NCI-H2107 treated with DMSO at 0.1 percent for 48 hours (cell line): Measurements from ENCODE around the gene TRNP1.

Experiments
- DNase-seq: peaks from one replicate; lab custom pipeline; 2025; ENCODE audit not compliant: unreplicated experiment; lab: John Stamatoyannopoulos, UW

Gene TRNP1

DNA sequence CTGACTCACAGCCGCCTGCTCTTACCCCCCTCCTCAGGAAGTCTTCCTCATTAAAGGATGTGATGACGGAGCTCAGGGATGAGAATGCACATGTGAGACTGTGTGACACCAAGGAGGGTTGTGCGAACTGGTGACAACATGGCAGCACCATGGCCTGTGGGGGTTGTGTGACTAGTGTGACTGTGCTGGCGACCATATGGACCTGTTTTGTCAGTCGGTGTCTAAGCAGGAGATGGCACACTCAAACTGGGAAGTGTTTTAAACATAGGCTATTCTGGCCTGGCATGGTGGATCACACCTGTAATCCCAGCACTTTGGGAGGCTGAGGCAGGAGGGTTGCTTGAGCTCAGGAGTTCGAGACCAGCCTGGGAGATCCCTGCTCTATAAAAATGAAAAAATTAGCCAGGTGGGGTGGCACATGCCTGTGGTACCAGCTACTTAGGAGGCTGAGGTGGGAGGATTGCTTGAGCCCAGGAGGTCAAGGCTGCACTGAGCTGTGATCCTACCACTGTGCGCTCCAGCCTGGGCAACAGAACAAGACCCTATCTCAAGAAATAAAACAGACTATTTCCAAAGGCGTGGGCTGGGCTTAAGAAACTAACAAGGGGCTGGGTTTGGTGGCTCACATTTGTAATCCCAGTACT lies 7.4 kb downstream of the TRNP1 start:
- no peak for DNase-seq

DNA sequence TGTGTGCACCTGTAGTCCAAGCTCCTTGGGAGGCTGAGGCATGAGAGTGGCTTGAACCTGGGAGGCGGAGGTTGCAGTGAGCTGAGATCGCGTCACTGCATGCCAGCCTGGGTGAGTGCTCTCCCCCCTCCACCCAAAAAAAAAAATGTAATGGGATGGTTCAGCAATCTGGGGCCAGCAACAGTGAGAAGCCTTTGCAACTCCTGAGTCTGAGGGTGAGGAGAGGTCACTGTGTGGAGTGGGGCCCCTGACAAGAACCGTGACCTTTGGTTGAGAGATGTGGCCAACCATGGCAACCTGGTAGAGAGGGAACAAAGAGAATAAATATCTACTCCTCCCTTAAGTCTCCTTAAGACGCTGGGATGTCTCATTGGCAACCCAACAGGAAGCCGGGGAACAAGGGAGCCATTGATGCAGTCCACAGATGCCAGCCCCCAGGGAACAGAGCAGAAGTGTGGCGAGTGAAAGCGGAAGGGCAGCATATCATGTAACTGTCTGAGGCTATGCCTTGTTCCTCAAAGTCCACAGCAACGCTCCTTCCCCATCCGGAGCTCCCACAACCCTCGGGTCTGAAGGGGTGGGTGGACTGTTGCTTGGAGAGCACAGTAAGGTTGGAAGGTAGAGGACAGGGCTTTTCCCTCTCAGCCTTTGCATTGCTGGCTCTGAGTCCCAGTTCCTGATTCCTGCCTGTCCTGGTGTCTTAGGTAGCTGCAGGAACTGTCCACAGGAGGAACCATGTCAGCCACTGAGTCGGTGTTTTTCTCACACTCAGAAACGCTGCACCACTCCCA lies 8.3 kb downstream of the TRNP1 start:
- no peak for DNase-seq

GRCh38 chr1:27003745-27004470 lies 10.4 kb downstream of the TRNP1 start:
- no peak for DNase-seq

DNA sequence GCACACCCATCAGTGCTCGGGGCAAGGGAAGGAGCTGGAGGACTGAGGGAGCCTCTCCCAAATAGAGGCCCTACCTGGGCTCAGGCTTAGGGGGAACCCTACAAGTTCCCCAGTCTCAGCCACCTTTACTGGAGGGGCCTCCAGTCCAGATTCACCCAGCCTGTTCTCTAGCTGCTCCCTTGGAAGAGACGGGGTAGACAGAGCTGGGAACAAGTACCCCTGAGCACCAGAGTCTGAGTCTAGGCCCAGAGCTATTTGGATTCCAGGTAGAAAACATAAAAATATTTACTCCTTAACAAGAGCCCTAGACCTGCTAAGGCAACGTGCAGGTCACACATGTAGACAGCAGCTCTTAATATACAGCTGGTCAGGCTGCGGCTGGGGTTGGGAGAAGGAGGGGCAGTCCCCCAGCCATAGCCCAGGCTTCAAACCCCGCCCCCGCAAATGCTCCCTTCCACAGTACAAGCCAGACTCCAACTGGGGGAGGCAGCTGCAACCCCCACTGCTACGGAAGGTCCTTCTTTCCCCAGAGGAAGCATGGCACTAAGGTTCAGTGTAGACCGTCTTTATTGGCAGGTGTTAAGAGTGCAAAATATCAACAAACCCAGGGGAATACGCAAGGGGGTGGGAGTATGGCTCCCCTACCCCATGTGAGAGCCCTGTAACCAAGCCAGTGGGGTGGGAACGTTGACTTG lies 11.1 kb downstream of the TRNP1 start:
- DNase-seq: peak; percentile 34

GRCh38 chr1:27005166-27005530 lies 11.7 kb downstream of the TRNP1 start:
- DNase-seq: no peak

- DNase-seq: no peak
Observed at GRCh38 chr1:27005648-27006496, 12.4 kb downstream of the TRNP1 start.

DNA sequence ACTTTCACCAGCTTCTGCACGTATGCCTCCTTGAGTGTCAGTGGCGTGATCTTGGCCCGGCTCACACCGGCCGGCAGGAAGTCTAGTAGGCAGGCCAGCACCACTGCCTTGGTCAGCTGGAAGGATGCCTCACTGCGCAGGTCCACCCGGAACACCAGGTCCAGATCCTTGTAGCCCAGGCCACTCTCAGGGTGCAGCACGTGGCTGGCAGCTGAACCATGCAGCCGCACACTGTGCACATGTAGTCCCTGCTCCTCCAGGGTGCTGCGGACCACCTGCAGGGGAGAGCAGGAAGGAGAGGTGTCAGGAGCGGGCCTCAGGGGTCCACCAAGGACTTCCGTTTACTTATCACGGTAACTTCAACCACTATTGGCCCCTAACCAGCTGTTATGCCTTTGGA lies 13.2 kb downstream of the TRNP1 start:
- DNase-seq: no peak

DNA sequence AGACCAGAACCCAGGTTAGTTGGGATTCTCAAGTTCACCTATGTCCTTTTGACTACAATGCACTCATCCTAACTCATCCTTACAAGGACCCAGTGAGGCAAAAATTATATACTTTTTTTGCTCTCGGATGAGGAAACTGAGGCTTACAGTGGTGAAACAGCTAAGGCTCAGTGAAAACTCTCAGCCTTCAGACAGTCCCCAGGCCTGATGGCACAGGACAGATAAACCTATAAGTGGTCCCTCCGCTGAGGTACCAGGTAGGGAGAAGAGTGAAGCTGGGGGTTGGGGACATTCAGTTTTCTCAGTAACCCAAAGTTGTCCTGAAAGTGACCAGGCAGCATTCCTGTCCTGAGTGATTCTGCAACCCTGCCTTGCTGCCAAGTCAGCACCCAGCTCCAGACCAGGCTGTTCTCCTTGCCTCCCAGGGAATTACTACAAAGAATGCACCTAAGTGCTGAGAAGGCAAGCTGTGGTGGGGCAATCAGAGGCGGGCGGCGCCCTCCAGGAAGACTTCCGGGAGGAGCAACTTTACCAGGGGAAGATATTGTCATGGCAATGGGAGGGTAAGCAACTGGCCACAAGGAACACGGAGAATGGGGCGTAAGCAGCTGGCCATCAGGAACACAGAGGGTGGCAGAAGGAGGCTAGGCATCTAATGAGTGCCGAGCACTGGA lies 14.6 kb downstream of the TRNP1 start:
- no peak for DNase-seq

DNA sequence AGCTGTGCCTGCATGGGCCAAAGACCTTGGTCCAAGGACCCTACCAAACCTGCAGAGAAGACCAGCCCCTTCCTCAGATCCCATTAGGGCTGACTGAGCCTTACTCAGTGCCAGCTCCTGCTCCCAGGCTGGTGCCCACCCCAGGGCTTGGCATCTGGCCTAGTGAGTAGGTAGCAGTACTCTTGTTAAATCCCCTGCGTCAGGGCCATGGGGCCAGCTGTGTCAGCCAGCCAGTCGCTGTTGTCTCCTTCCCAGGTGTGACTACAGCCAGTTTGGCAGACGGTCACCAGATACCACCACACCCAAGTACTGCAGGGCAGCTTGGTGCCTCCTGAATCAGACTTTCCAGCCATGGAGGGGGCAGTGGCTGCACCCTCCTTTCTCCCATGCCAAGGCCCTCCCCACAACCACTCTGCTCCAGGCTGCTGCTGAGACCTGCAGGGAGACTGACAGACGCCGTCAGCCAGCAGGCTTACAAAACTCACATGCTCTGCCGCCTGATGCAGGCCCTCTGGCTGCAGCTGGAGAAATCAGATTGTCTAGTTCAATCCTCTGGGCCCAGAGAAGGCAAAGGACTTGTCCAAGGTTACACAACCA lies 16.2 kb downstream of the TRNP1 start:
- DNase-seq: no peak

GRCh38 chr1:27010226-27010994 lies 16.9 kb downstream of the TRNP1 start:
- DNase-seq: no peak

DNA sequence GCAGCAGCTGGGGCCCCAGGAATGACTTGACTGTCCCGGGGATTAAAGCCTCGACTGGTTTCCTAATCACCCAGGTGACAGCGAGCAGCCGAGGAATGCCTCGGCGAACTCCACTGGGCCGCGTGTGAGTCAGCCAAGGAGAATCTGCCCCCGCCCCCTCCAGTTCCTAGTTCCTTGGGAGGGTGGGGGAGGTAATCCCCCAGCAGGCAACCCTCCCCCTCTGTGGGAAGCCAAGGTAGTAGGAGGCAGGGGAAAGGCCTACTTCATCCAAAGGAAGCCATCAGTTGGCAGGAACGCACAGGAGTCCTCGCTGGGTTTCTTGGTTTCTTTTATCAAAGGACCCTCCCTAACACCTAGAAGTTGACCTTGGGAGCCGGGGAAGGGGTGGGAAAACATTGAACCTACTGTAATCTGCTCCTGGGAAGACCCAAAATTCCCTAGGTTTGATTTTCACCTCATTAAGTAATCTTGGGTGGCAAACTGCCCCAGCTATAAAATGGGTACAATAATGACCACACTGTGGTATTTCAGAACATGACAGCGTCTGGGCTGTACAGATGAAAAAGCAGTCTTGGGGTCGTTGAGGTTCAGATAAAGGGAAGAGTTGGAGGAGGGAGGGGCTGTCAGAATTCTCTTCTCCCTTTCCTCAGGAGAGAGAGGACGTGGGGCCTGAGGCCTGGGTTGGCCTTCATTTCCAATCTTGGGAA lies 17.7 kb downstream of the TRNP1 start:
- DNase-seq: no peak

GRCh38 chr1:27011976-27012563 lies 18.6 kb downstream of the TRNP1 start:
- no peak for DNase-seq

DNA sequence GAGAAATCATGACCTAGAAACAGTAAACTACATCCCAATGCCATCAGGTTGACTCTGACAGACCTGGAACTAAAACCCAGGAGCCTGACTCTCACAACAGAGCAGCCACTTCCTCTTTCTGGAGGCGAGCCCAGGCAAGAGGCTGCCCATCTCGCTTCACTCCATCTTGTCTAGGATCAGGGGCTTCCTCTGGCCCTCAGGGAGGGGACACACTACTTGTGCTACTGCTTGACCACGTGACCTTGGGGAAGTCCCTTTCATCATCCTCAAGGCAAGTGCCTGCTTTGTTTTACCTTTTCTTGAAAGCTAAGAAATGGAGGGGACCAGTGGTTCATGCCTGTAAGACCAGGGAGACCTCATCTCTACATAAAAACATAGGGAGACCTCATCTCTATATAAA lies 21.8 kb downstream of the TRNP1 start:
- DNase-seq: no peak

DNA sequence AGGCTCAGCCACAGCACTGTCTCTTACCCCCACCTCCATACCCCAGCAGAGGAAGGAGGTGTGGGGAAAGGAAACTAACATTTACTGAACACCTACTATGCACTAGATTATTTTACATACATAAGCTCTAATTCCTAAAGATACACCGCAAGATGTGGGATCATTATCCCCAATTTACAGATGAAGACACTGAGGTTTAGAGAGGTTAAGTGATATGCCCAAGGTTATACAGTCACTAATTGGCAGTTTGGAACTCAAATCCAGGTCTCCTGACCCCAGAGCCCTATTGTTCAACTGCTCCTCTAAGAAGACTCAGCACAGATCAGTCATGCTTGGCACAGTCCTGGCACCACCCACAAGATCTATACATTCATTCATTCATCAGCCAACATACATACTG lies 22.9 kb downstream of the TRNP1 start:
- no peak for DNase-seq

DNA sequence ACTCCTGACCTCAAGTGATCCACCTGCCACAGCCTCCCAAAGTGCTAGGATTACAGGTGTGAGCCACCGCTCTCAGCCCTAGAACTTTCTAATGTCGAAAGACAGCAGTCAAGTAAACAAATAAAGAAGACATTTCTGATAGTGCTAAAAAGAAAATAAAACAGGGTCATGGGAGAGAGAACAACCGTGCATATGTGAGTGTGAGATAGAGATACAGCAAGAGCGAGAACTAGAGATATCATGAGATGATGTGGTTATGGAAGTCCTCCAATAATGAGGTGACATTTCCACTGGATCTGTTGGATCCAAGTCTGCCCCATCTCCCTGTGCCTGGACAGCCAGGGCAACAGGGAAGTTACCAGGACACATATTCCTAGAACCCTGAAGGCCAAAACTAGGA lies 23.7 kb downstream of the TRNP1 start:
- DNase-seq: no peak

DNA sequence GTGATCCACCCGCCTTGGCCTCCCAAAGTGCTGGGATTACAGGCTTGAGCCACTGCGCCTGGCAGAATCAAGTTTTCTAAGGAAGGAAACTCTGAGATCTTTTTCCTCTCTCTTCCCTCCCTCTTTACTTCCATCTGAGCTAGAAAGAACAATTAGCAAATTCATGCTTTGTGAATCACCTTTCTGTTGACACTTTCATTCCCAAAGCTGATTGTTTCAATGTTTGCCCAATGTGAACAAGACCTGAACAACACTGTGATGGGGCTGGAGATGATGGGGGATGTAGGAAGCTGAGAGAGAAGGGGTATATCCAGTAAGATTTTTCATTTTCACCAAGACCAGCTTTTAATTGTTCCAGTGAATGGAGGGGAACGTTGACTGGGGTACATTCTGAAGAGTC lies 24.8 kb downstream of the TRNP1 start:
- DNase-seq: no peak

GRCh38 chr1:27021354-27022031 lies 28.0 kb downstream of the TRNP1 start:
- DNase-seq: no peak
